Measurements from ENCODE around the gene CXCL17. TPM values are rescaled to one million over a fixed set of nuclear protein-coding genes. Genes with fewer than 3 reads are reported as not detected.
"Not testable (repeated sequence)": the region's sequence is repeated elsewhere in the genome, so short reads cannot be mapped to it uniquely, and the experiment has no call there.

Gene CXCL17
- total RNA-seq, 1 donor from 2014 or later = not detected

GRCh38 chr19:42466521-42467182 is 23.9 kb upstream of the CXCL17 start:
- intact Hi-C loops (cut with micrococcal nuclease) = no loop called here

DNA sequence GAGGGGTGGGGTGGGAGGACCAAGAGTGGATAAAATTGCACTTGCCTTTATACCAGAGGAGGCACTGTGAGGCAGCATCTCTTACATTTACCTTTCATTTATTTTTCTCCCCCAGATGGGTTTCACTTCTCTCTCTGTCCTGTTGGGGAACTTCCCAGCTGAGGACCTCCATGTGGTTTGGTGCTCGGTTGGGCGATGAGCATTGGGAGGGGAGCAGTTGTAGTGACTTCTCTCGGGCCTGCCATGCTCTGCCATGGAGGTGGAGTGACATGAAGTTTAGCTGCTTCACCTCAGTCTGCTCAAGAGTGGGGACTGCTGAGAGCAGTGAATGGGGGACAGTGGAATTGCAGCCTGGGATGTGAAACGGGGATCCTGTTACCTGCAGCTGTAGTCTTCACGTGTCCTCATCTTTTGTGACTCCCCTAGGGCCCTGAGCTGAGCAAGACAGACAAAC is 23.1 kb upstream of the CXCL17 start:
- intact Hi-C loops (cut with micrococcal nuclease) = no loop called here

- intact Hi-C loops (cut with micrococcal nuclease) = no loop called here
These were observed 19.1 kb upstream of the CXCL17 start for GRCh38 chr19:42461700-42462324.

DNA sequence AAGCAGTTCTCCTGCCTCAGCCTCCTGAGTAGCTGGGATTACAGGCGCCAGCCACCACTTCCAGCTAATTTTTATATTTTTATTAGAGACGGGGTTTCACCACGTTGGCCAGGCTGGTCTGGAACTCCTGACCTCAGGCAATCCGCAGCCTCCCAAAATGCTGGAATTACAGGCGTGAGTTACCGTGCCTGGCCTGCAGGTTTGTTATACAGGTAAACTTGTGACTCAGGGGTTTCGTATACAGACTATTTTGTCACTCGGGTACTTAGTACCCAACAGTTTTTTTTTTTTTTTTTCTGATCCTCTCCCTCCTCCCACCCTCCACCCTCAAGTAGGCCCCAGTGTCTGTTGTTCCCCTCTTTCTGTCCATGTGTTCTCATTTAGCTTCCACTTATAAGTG is 18.5 kb upstream of the CXCL17 start:
- intact Hi-C loops (cut with micrococcal nuclease) = not testable (repeated sequence)

- intact Hi-C loops (cut with micrococcal nuclease) = no loop called here
These were observed 17.2 kb upstream of the CXCL17 start for GRCh38 chr19:42459926-42460325.

- intact Hi-C loops (cut with micrococcal nuclease) = no loop called here
These were observed 12.9 kb upstream of the CXCL17 start for GRCh38 chr19:42455621-42456081.

DNA sequence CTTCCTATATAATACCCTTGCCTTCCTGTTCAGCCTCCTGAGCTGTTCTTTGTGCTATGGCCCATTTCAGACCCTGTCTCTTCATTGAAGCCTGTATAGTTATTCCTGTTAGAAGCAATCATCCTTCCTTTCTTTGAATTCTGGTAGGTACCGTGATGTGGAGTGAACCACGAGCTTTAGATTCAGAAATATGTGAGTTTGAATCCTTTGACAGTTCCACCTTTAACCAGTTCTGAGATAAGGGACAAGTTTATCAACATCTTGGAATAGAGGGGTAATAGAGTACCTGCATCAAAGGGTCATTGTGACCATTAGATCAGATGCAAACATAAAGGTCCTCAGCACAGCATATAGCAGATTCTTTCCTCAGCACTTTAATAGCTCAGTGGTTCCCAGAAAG is 12.3 kb upstream of the CXCL17 start:
- intact Hi-C loops (cut with micrococcal nuclease) = no loop called here

GRCh38 chr19:42452590-42452989 is 9.8 kb upstream of the CXCL17 start:
- intact Hi-C loops (cut with micrococcal nuclease) = no loop called here

DNA sequence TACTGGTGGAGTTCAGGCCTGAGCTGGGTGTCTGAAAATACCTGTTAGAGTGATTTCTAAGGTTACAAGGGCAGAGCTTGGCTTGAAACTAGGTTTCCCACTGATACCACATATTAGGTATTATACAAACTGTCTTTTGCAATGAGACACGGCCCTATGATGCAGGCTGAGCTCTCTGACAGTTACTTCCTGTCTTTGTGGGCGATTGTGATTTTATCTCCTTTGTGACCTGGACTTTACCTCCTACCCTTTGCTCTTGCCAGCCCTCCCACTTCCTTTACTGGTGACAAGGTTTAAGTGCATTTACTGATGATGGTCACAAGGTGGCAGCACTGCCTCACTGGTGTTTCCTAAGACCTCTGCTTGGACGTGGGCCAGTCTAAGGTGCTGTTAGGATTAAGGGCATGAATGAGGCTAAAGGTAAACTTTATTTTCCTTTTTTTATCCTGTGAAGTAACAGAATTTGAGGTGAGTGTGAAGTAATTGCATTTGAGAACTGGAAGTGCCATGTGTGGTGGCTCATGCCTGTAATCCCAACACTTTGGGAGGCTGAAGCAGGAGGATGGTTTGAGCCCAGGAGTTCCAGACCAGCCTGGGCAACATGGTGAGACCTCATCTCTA is 7.7 kb upstream of the CXCL17 start:
- intact Hi-C loops (cut with micrococcal nuclease) = loop anchor here (1.0 kb wide), 4 partner anchors 10 to 146 kb away; no protein-coding TSS in a partner anchor

DNA sequence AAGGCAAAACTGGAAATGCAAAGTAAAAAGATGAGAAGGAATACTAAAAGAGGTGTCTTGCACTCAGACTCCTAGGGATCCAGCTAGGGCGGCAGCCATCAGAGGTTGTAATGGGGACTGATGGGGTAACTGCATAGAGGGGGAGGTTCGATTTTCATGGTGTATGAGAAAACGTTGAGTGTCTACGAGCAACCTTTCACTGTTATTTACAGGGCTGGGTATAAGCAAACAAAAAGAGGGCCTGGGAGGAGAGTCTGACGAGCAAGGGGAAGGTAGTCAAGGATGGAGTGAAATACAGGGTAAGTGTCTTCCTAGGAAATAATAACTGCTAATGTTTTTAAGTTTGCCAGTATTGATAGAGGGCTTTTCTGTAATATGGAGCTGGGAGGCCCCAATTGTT is 5.6 kb upstream of the CXCL17 start:
- intact Hi-C loops (cut with micrococcal nuclease) = not testable (repeated sequence)

DNA sequence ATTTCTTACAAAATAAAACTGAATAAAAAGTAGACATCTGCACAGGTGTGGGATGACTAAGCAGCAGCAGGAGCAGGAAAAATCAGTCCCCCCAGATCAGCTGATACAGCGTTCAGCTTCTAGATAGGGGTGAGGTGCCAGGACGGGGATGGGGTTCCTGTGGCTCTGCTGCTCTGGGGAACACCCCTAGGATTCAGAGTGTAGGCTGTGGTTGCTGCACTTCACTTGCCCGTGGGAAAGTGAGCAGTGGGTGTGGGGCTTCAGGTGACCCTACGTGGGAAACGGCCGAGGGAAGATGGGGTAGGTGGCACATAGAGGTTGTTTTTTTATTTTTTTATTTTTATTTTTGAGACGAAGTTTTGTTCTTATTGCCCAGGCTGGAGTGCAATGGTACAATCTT is 3.2 kb upstream of the CXCL17 start:
- intact Hi-C loops (cut with micrococcal nuclease) = no loop called here

DNA sequence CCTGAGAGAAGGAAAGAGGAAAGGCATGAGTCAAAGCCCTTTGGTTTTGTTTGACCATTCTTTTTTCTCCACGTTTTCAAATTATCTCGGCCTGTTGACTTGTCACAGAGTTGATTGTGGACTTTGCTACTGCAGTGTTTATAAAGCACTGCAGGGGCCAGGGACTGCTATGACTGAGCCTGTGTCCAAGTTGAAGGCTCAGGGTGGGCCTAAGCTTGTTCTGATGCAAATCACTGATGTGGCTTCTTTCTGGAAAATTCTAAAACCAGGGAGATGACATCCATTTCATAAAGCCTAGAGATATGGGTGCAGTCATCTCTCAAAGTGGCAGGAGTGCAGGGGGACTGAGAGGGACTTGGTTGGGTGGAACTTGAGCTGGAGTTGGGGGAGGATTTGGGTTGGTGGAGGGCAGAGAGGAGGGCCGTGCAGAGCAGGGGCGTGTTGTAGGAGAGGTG is 1.2 kb upstream of the CXCL17 start:
- intact Hi-C loops (cut with micrococcal nuclease) = no loop called here

GRCh38 chr19:42441049-42441445 is 1.7 kb downstream of the CXCL17 start:
- intact Hi-C loops (cut with micrococcal nuclease) = no loop called here

DNA sequence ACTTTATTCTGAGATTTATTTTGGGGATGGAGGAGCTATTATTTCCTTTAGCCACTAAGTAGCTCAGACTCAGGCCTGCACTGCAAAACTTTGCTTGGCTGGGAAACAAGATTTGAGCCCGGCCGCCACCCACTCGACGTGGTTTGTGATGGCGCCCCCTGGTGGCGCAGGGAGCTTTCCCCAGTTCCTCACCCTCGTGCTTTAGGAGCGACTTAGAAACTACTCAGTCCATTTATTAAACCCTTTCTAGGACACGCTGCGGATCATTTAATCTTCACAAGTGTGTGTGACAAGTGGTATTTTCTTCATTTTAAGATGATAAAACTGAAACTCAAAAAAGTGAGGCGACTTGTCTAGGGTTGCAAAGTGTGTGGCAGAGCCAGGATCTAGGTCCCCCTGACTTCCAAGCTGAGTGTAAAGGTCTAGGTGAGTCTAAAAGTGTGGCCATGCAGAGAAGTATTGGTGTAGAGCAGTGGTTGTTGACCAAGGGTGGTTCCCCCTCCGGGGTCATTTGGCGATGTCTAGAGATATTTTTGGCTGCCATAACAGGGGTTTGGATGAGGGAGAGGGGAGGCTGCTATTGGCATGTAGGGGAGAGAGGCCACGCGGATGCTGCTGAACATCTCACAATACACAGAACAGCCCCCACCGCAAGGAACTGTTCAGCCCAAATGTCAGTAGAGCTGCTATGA is 2.2 kb downstream of the CXCL17 start:
- intact Hi-C loops (cut with micrococcal nuclease) = loop anchor here (1.0 kb wide), 2 partner anchors 10 to 115 kb away; partner anchors contain the start of gene MEGF8

DNA sequence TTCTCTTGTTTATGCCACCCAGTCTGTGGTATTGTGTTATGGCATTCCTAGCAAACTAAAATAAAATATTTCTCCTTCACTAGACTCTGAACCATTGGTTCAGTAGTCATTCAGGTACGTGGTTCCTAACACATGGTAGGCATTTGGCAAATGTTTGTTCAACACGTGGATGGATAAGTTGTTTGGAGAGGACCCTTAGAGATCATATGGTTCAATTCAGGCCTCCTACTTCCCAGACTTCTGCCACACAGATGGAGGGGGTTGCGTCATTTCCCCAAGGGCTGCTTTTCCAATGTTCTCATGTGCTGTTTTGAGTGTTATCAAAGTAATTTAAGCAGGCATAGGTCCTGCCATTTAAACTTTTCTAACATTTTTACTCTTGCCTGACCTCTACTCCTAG is 6.7 kb downstream of the CXCL17 start:
- intact Hi-C loops (cut with micrococcal nuclease) = no loop called here

DNA sequence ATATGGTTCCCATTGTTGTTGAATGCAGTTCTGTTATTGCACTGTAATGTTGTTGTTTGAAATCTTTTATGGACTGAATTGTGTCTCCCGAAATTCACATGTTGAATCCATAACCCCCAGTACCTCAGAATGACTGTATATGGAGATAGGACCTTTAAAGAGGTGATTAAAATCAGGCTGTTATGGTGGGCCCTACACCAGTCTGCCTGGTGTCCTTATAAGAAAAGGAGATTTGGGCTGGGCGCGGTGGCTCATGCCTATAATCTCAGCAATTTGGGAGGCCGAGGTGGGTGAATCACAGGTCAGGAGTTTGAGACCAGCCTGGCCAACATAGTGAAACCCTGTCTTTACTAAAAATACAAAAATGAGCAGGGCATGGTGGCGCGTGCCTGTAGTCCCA is 7.4 kb downstream of the CXCL17 start:
- intact Hi-C loops (cut with micrococcal nuclease) = no loop called here

- intact Hi-C loops (cut with micrococcal nuclease) = no loop called here
These were observed 9.1 kb downstream of the CXCL17 start for GRCh38 chr19:42433503-42434260.

DNA sequence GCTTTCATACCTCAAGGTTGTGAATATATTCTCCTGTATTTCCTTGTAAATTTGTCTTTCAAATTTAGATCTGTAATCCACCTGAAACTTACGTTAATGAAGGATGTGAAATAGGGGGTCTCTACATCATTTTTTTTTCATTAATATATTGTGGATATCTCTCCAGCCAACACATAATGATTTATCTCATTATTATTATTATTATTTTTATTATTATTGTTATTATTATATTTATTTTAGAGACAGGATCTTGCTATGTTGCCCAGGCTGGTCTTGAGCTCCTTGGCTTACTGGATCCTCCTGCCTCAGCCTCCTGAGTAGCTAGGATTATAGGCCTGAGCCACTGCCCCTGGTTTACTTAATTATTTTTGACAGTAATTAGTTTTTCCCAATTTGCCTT is 11.3 kb downstream of the CXCL17 start:
- intact Hi-C loops (cut with micrococcal nuclease) = no loop called here

- intact Hi-C loops (cut with micrococcal nuclease) = no loop called here
These were observed 14.1 kb downstream of the CXCL17 start for GRCh38 chr19:42428676-42429075.

DNA sequence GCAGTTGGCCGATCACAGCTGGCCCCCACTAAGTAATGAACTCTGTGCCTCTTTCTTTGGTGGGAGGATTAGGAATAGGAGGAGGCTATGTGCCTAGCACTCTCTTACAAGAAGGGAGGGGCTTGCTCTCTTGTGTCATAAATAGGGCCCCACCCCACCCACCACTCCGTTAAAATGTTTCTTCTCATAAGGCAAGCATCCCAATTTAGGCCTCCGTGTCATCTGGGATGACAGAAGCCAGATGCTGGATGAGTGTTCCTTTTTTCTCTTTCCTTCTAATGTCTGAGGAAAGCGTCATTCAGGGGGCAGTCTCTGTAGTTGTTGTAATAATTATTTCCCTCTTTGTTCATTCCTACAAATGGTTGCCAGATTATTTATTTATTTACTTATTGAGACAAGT is 15.4 kb downstream of the CXCL17 start, which contains the start of gene LIPE:
Gene LIPE (minus strand): TSS at position 76 of the 400 bp plus-strand sequence. CDS start 239 bp downstream, outside the sequence.
- intact Hi-C loops (cut with micrococcal nuclease) = no loop called here

- intact Hi-C loops (cut with micrococcal nuclease) = no loop called here
These were observed 16.1 kb downstream of the CXCL17 start for GRCh38 chr19:42426643-42427042.
